ENCODE data around the gene LIF.

The LIF gene

DNA sequence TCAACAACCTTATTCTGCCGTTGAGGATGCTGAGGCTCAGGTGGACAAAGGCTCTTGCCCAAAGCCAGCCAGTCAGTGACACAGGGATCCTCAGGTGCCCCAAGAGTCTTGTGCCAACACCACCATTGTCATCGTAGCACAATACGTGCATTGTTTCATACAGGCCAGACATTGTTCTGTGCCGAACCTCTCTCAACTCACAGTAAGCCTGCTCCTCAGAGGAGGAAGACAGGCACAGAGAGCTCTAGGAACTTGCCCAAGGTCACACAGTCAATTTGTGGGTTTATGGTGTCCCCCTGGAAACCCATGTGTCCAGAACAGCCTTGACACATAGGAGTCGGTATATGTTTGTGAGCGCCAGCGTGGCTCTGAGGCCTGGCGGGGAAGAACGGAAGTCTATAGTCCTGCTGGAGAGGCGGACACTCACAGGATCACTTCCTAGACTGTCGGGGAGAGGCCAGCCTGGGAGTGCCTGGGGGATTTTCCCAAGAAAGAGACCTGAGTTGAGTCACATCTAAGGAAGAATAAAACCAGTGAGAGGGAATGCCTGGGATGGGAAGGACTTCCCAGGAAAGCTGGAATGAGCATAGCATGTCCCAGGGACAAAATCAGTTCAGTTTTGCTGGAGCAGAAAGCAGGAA, 20.2 kb downstream of the LIF start:
- POLR2A ChIA-PET: no interaction called here
- CTCF ChIA-PET: interaction anchor here (0.5 to 0.6 kb wide), 2 partner anchors 20 to 100 kb away, joined by 3 to 4 read pairs; partner anchors contain the start of gene TBC1D10A
- DNase-seq (ENCODE audit: extremely low spot score): no peak
- TF ChIP-seq TARDBP (IDR thresholded peaks at IDR 0.05) (no peak), L3MBTL2 (conservative IDR thresholded peaks at IDR 0.05) (no peak), ARNT (IDR thresholded peaks at IDR 0.05) (no peak), ELF4 (IDR thresholded peaks at IDR 0.05) (no peak), HDGF (IDR thresholded peaks at IDR 0.05; ENCODE audit: borderline replicate concordance) (no peak), SP1 (IDR thresholded peaks at IDR 0.05) (no peak), CTBP1 (IDR thresholded peaks at IDR 0.05; ENCODE audit: borderline replicate concordance) (no peak), FOXA1 (IDR thresholded peaks at IDR 0.05) (no peak), FOXK2 (IDR thresholded peaks at IDR 0.05) (no peak), SUZ12 (IDR thresholded peaks at IDR 0.05) (no peak), LEF1 (IDR thresholded peaks at IDR 0.05; ENCODE audit: borderline replicate concordance) (no peak), NFRKB (IDR thresholded peaks at IDR 0.05) (no peak), FOXM1 (IDR thresholded peaks at IDR 0.05; ENCODE audit: borderline replicate concordance) (no peak), BHLHE40 (IDR thresholded peaks at IDR 0.05; ENCODE audit: borderline replicate concordance) (no peak), ZNF384 (IDR thresholded peaks at IDR 0.05) (no peak)
- TF ChIP-seq, protein P1, sequence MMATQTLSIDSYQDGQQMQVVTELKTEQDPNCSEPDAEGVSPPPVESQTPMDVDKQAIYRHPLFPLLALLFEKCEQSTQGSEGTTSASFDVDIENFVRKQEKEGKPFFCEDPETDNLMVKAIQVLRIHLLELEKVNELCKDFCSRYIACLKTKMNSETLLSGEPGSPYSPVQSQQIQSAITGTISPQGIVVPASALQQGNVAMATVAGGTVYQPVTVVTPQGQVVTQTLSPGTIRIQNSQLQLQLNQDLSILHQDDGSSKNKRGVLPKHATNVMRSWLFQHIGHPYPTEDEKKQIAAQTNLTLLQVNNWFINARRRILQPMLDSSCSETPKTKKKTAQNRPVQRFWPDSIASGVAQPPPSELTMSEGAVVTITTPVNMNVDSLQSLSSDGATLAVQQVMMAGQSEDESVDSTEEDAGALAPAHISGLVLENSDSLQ (IDR thresholded peaks at IDR 0.05): no peak

DNA sequence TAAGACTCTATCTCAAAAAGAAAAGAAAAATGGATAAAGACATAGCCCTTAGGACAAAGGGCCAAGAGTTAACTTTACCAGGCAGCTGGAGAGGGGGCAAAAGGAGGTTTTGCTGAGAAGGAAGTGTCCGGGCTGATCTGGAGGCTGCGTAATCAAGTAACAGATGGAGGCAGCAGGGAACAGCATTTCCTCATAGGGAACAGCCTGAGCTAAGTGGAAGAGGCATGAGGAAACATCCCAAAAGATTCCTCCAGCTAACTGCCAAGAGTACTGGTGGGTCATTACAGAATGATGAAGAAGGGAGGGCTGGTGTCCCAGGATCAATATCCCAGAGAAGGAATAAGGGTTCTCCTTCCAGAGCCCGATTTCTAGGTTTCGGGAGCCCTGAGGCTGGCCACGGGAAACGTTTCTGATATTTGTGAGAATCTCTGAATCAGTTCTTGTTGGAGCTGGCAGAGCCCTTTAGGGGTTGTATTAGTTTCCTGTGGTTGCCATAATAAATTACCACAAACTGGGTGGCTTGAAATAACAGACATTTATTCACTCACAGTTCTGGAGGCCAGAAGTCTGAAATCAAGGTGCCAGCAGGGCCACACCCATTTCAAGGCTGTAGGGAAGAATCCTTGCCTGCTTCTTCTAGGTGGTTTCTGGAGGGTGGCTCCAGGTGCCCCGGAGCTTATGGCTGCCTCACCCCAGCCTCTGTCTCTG, 21.2 kb downstream of the LIF start:
- CTCF ChIA-PET: interaction anchor here (0.6 kb wide), 1 partner anchor 62 kb away, joined by 4 read pairs; no protein-coding TSS in a partner anchor
- no peak for DNase-seq (ENCODE audit: extremely low spot score)
- POLR2A ChIA-PET: no interaction called here
- TF ChIP-seq CTBP1 (IDR thresholded peaks at IDR 0.05; ENCODE audit: borderline replicate concordance): no peak
- no peak for TF ChIP-seq FOXA1 (IDR thresholded peaks at IDR 0.05)
- TF ChIP-seq SP1 (IDR thresholded peaks at IDR 0.05): no peak
- no peak for TF ChIP-seq HDGF (IDR thresholded peaks at IDR 0.05; ENCODE audit: borderline replicate concordance)

DNA sequence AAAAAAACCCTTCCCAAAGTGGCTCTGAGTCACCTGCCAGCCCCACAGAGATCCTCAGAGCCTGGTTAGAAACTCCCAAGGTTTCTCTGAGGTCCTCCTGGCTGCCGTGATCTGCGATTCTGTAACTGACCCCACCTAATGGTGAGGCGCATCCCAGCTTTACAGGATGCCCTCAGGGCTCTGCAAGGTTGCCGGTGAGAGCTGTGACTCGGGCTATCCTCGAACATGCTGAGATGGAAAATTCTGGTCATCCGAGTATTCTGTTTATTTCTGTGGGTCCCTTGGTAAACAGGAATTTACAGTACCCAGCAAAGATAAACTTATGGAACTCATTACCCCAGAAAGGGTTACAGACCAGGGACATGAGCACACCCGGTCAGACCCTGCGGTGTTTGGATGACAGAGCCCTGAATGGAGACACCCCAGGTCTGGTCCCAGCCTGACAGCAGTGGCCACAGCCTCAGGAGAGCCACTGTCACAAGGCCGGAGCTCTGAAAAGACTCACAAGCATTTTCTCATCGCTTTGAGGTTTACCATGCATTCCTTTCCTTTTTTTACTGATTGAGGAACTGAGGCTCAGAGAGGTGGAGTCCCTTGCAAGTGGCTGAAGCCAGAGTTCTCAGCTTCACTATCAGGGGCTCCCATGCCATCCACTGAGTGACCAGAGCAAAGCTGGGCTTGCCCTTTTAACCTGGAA, 22.2 kb downstream of the LIF start:
- ChIA-PET POLR2A (no interaction called here), CTCF (interaction anchor here (0.6 kb wide), 1 partner anchor 63 kb away, joined by 4 read pairs; no protein-coding TSS in a partner anchor)
- no peak for DNase-seq (ENCODE audit: extremely low spot score)
- TF ChIP-seq FOXA1 (IDR thresholded peaks at IDR 0.05) (no peak), SP1 (IDR thresholded peaks at IDR 0.05) (no peak), ZNF384 (IDR thresholded peaks at IDR 0.05) (no peak), LEF1 (IDR thresholded peaks at IDR 0.05; ENCODE audit: borderline replicate concordance) (no peak), HDGF (IDR thresholded peaks at IDR 0.05; ENCODE audit: borderline replicate concordance) (no peak), CTBP1 (IDR thresholded peaks at IDR 0.05; ENCODE audit: borderline replicate concordance) (no peak), SUZ12 (IDR thresholded peaks at IDR 0.05) (no peak), ELF4 (IDR thresholded peaks at IDR 0.05) (no peak)

DNA sequence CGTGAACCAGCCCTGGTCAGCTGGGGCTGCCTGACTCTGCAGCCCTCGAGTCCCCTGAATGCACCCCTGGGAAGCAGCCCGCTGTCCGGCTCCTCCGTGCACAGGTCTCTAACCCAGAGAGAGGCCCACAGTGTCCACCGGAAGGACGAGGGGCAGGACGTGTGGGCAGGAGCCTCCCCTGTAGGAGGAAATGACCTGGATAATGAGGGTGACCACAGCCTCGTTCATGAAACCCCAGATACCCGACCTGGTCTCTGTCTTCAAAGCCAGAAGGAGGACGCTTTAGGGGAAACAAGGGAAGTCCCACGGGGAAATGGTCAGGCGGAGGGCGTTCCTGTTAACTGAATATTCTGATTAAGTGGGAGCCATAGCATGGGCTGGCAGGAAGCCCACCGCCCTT, 23.3 kb downstream of the LIF start:
- CTCF ChIA-PET: no interaction called here
- TF ChIP-seq BHLHE40 (IDR thresholded peaks at IDR 0.05; ENCODE audit: borderline replicate concordance): no peak
- no peak for TF ChIP-seq NFRKB (IDR thresholded peaks at IDR 0.05)
- no peak for TF ChIP-seq TARDBP (IDR thresholded peaks at IDR 0.05)
- TF ChIP-seq ZNF384 (IDR thresholded peaks at IDR 0.05): no peak
- TF ChIP-seq ARNT (IDR thresholded peaks at IDR 0.05): no peak
- no peak for TF ChIP-seq HDGF (IDR thresholded peaks at IDR 0.05; ENCODE audit: borderline replicate concordance)
- no peak for TF ChIP-seq ELF4 (IDR thresholded peaks at IDR 0.05)
- TF ChIP-seq LEF1 (IDR thresholded peaks at IDR 0.05; ENCODE audit: borderline replicate concordance): no peak
- TF ChIP-seq, protein P1 (IDR thresholded peaks at IDR 0.05): no peak
- TF ChIP-seq FOXK2 (IDR thresholded peaks at IDR 0.05): no peak
- TF ChIP-seq L3MBTL2 (conservative IDR thresholded peaks at IDR 0.05): no peak
- TF ChIP-seq SUZ12 (IDR thresholded peaks at IDR 0.05): no peak
- POLR2A ChIA-PET: no interaction called here
- DNase-seq (ENCODE audit: extremely low spot score): no peak

- POLR2A ChIA-PET: no interaction called here
- no peak for DNase-seq (ENCODE audit: extremely low spot score)
- CTCF ChIA-PET: no interaction called here
- TF ChIP-seq FOXM1 (IDR thresholded peaks at IDR 0.05; ENCODE audit: borderline replicate concordance): no peak
- TF ChIP-seq NFRKB (IDR thresholded peaks at IDR 0.05): no peak
- TF ChIP-seq SUZ12 (IDR thresholded peaks at IDR 0.05): no peak
- no peak for TF ChIP-seq ELF4 (IDR thresholded peaks at IDR 0.05)
- no peak for TF ChIP-seq FOXA1 (IDR thresholded peaks at IDR 0.05)
- no peak for TF ChIP-seq ARNT (IDR thresholded peaks at IDR 0.05)
- TF ChIP-seq CTBP1 (IDR thresholded peaks at IDR 0.05; ENCODE audit: borderline replicate concordance): no peak
Measured at GRCh38 chr22:30222321-30222720, 24.2 kb downstream of the LIF start.

DNA sequence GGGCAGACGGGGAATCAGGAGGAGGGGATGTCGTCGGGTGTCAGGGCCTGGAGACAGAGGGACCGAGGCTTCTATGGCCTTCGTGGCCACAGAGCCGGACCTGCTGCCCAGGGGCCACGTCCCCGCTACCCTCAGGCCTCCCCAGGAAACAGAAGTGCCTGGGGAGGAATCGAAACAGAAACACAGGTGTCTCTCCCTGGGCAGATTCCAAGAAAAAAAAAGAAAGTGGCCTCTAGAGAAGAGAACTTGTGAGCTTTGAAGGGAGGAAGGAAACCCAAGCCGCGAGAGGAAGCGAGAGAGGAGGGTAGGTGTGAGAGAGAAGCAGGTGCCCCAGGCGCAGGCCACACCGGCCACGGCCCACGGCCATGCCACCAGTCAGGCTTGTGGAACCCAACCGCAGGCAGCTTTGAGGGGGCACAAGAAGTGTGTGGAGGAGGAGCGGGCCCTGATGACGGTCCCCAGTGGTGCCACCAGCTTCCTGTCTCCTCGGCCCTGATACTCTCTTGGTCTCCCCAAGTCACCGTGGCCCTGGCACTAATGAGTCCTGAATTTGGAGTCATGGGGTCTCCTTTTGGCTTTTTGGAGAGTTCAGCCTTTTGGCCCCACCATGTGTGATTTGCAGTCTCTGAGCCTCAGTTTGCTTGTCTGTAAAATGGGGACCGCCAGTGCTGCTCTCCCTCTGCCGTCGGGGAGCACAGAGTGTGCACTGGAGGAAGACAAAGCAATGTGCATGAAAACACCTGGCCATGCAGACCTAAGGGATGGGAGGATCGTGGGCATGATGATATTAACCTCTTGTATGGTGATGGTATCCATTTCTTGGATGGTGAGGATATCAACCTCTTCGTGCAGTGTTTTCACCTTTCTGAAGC, 25.2 kb downstream of the LIF start:
- ChIA-PET CTCF (no interaction called here), POLR2A (no interaction called here)
- TF ChIP-seq ZNF384 (IDR thresholded peaks at IDR 0.05) (no peak), SP1 (IDR thresholded peaks at IDR 0.05) (no peak), TARDBP (IDR thresholded peaks at IDR 0.05) (no peak), HDGF (IDR thresholded peaks at IDR 0.05; ENCODE audit: borderline replicate concordance) (no peak), FOXA1 (IDR thresholded peaks at IDR 0.05) (no peak), CTBP1 (IDR thresholded peaks at IDR 0.05; ENCODE audit: borderline replicate concordance) (no peak), ARNT (IDR thresholded peaks at IDR 0.05) (no peak), FOXM1 (IDR thresholded peaks at IDR 0.05; ENCODE audit: borderline replicate concordance) (no peak), NFRKB (IDR thresholded peaks at IDR 0.05) (no peak), L3MBTL2 (conservative IDR thresholded peaks at IDR 0.05) (no peak), BHLHE40 (IDR thresholded peaks at IDR 0.05; ENCODE audit: borderline replicate concordance) (no peak), SUZ12 (IDR thresholded peaks at IDR 0.05) (no peak), LEF1 (IDR thresholded peaks at IDR 0.05; ENCODE audit: borderline replicate concordance) (no peak), ELF4 (IDR thresholded peaks at IDR 0.05) (no peak), FOXK2 (IDR thresholded peaks at IDR 0.05) (no peak)
- TF ChIP-seq, protein P1 (IDR thresholded peaks at IDR 0.05): no peak
- DNase-seq (ENCODE audit: extremely low spot score): no peak

Measured in HEK293T (cell line).